Neural progenitor cell (in vitro differentiated cells): ENCODE measurements around the gene RFX8. TPM values are rescaled to one million over a fixed set of nuclear protein-coding genes. Genes with fewer than 3 reads are reported as not detected.

Experiments
- DNase-seq: peaks from one replicate; pipeline ENCODE4 v3.0.0-alpha.2; 2016; ENCODE audit warnings: low spot score
- H2AFZ ChIP-seq: fragments of 200-600 bp; sonication (generic); replicated peaks from 2 replicates; pipeline ENCODE4 v1.6.1; 2016; ENCODE audit warnings: antibody characterized with exemption
- H3F3A ChIP-seq: fragments of 200-600 bp; sonication (generic); 2 replicates; pipeline ENCODE4 v1.6.1; 2016; ENCODE audit warnings: antibody characterized with exemption, low read depth
- H3K27ac ChIP-seq: fragments of 200-600 bp; sonication (generic); 2 replicates; pipeline ENCODE4 v1.5.1; 2016; ENCODE audit warnings: mild to moderate bottlenecking
- H3K27me3 ChIP-seq: fragments of 200-600 bp; sonication (generic); 2 replicates; pipeline ENCODE4 v1.6.1; 2016; ENCODE audit warnings: mild to moderate bottlenecking, moderate library complexity
- H3K36me3 ChIP-seq: fragments of 200-600 bp; sonication (generic); 2 replicates; pipeline ENCODE4 v1.5.1; 2016
- H3K4me1 ChIP-seq: fragments of 200-600 bp; sonication (generic); 2 replicates; pipeline ENCODE4 v1.6.1; 2016; ENCODE audit warnings: mixed run types
- H3K4me2 ChIP-seq: fragments of 200-600 bp; sonication (generic); 2 replicates; pipeline ENCODE4 v1.6.1; 2016
- H3K4me3 ChIP-seq: fragments of 200-600 bp; sonication (generic); 2 replicates; pipeline ENCODE4 v1.5.1; 2016
- H3K79me2 ChIP-seq: fragments of 200-600 bp; sonication (generic); 2 replicates; pipeline ENCODE4 v1.6.1; 2016; ENCODE audit warnings: low read depth
- H3K9ac ChIP-seq: fragments of 200-600 bp; sonication (generic); 2 replicates; pipeline ENCODE4 v1.6.1; 2016
- H3K9me3 ChIP-seq: fragments of 200-600 bp; sonication (generic); 2 replicates; pipeline ENCODE4 v1.5.1; 2016; ENCODE audit warnings: low read depth
- H4K20me1 ChIP-seq: fragments of 200-600 bp; sonication (generic); 2 replicates; pipeline ENCODE4 v1.6.1; 2016; ENCODE audit warnings: low read depth
- H3K27ac Mint-ChIP-seq: 3 replicates; pipeline ENCODE4 v1.8.0; 2021; ENCODE audit warnings: mixed read lengths
- H3K27me3 Mint-ChIP-seq: 2 replicates; pipeline ENCODE4 v1.8.0; 2022; ENCODE audit warnings: low read depth, mild to moderate bottlenecking, inconsistent platforms, moderate library complexity, mixed read lengths; ENCODE audit not compliant: insufficient read depth
- H3K36me3 Mint-ChIP-seq: 3 replicates; pipeline ENCODE4 v1.8.0; 2021; ENCODE audit warnings: mixed read lengths
- H3K4me1 Mint-ChIP-seq: 3 replicates; pipeline ENCODE4 v1.8.0; 2021; ENCODE audit warnings: mixed read lengths
- H3K4me3 Mint-ChIP-seq: 3 replicates; pipeline ENCODE4 v1.8.0; 2021; ENCODE audit warnings: mild to moderate bottlenecking, moderate library complexity, mixed read lengths
- H3K9me3 Mint-ChIP-seq: 3 replicates; pipeline ENCODE4 v1.8.0; 2020; ENCODE audit warnings: mixed read lengths
- EZH2 ChIP-seq: fragments of 200-600 bp; sonication (generic); IDR thresholded peaks from 2 replicates; pipeline ENCODE4 v1.6.1; 2017; ENCODE audit warnings: antibody characterized with exemption, mild to moderate bottlenecking, moderate library complexity
- EZH2phosphoT487 ChIP-seq: fragments of 200-600 bp; sonication (generic); IDR thresholded peaks from 2 replicates; pipeline ENCODE4 v1.6.1; 2017; ENCODE audit warnings: antibody characterized with exemption
- total RNA-seq: library from RNA; depleted of rRNA; stranded (reverse); fragments of >200 nt; gene quantifications from 2 replicates; pipeline ENCODE4 v1.2.3, GENCODE V29; 2015; ENCODE audit warnings: low replicate concordance
- TF ChIP-seq, protein P1 (sequence below): fragments of 200-600 bp; sonication (generic); IDR thresholded peaks from 2 replicates; pipeline ENCODE4 v1.5.1; 2017; ENCODE audit warnings: antibody characterized with exemption, mild to moderate bottlenecking

RFX8 gene
- total RNA-seq, 1 donor from 2014 or later, result 0.37 TPM

DNA sequence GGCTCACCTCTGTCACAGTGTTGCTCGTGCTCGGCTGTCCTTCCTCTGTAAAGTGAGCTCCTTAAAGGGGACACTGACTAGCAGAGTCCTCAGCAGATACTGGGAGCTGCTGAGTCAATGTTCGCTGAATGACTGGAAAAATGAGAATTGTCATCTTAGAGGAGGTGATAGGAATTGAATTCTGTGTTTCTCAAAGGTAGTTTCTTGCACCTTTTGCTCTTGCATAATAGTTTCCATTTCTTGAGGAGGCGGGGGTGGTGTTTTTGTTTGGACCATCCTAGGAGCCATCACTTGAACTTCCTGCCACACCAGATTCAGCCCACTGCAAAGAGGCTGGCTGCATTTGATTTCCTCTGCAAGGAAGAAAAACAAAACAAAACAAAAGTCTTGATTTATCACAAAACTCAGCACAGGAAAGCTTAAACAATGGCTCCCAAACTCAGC lies 11.4 kb upstream of the RFX8 start:
- H3K9ac ChIP-seq, result no peak overlapping the region
- H2AFZ ChIP-seq, result no peak overlapping the region
- no peaks in the 10 kb centered on the region for H3K36me3 Mint-ChIP-seq
- H4K20me1 ChIP-seq, result no peaks in the 10 kb centered on the region
- H3K9me3 ChIP-seq, result no peaks in the 10 kb centered on the region
- no peaks in the 10 kb centered on the region for H3K79me2 ChIP-seq
- TF ChIP-seq, protein P1, sequence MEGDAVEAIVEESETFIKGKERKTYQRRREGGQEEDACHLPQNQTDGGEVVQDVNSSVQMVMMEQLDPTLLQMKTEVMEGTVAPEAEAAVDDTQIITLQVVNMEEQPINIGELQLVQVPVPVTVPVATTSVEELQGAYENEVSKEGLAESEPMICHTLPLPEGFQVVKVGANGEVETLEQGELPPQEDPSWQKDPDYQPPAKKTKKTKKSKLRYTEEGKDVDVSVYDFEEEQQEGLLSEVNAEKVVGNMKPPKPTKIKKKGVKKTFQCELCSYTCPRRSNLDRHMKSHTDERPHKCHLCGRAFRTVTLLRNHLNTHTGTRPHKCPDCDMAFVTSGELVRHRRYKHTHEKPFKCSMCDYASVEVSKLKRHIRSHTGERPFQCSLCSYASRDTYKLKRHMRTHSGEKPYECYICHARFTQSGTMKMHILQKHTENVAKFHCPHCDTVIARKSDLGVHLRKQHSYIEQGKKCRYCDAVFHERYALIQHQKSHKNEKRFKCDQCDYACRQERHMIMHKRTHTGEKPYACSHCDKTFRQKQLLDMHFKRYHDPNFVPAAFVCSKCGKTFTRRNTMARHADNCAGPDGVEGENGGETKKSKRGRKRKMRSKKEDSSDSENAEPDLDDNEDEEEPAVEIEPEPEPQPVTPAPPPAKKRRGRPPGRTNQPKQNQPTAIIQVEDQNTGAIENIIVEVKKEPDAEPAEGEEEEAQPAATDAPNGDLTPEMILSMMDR, result no peak
- no peak for TF ChIP-seq EZH2
- TF ChIP-seq EZH2phosphoT487, result no peak
- no peak overlapping the region for H3K27ac Mint-ChIP-seq
- DNase-seq, result no peak
- H3K36me3 ChIP-seq, result no peaks in the 10 kb centered on the region
- H3K4me3 ChIP-seq, result no peak overlapping the region
- H3K4me3 Mint-ChIP-seq, result no peak overlapping the region
- peaks cover 4% of the 10 kb centered on the region for H3K4me1 ChIP-seq
- H3K27me3 ChIP-seq, result no peaks in the 10 kb centered on the region
- peaks cover 9% of the 10 kb centered on the region for H3K9me3 Mint-ChIP-seq
- no peaks in the 10 kb centered on the region for H3F3A ChIP-seq
- H3K27ac ChIP-seq, result no peak overlapping the region
- no peak overlapping the region for H3K4me2 ChIP-seq
- peaks cover 13% of the 10 kb centered on the region for H3K4me1 Mint-ChIP-seq
- peaks cover 20% of the 10 kb centered on the region for H3K27me3 Mint-ChIP-seq

DNA sequence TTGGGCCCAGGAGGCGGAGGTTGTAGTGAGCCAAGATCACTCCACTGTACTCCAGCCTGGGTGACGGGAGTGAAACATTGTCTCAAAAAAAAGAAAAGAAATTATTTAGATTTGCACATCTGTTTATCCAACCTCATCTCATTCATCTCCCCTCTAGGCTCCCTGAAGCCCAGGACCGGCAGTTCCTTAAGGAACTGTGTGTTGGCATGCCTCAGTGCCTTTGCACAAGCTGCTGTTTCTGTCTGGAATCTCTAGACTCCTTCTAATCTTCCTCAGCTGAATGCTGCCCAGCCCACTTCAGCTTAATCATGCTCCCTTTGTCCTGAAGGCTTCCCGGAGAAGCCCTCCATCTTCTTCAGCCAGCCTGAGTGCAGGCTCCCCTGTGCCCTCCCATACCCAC lies 10.9 kb upstream of the RFX8 start:
- no peak for DNase-seq
- H3K27me3 ChIP-seq, result no peaks in the 10 kb centered on the region
- H3F3A ChIP-seq, result no peaks in the 10 kb centered on the region
- peaks cover 16% of the 10 kb centered on the region for H3K27me3 Mint-ChIP-seq
- no peaks in the 10 kb centered on the region for H4K20me1 ChIP-seq
- TF ChIP-seq EZH2phosphoT487 (no peak), EZH2 (no peak)
- TF ChIP-seq, protein P1, result no peak
- H3K27ac Mint-ChIP-seq, result no peak overlapping the region
- no peak overlapping the region for H2AFZ ChIP-seq
- peaks cover 9% of the 10 kb centered on the region for H3K4me1 Mint-ChIP-seq
- H3K4me2 ChIP-seq, result no peak overlapping the region
- H3K4me3 ChIP-seq, result no peak overlapping the region
- no peak overlapping the region for H3K9ac ChIP-seq
- H3K4me1 ChIP-seq, result peaks cover 4% of the 10 kb centered on the region
- no peak overlapping the region for H3K4me3 Mint-ChIP-seq
- H3K27ac ChIP-seq, result no peak overlapping the region
- no peaks in the 10 kb centered on the region for H3K36me3 Mint-ChIP-seq
- H3K36me3 ChIP-seq, result no peaks in the 10 kb centered on the region
- peaks cover 9% of the 10 kb centered on the region for H3K9me3 Mint-ChIP-seq
- no peaks in the 10 kb centered on the region for H3K9me3 ChIP-seq
- no peaks in the 10 kb centered on the region for H3K79me2 ChIP-seq

DNA sequence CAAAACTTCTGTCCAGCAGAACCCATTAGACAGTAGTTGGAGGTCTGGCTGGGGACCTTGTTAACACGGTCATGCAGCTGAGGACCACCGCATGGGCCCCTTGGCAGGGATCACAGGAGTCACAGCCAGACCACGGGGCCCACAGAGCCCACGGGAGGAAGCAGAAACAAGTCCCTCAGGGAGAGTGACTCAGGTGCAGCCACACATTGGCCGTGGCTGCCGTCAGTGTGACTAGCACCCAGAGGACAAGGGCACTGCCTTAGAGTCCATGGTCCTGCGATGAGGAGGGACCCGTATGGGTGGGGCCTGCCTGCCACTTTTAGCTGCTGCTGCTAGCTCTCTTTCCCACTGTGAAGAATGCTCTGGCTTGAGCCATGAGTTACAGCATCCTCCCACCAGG lies 5.9 kb upstream of the RFX8 start:
- Histone ChIP-seq H2AFZ (no peak overlapping the region), H3K27ac (no peak overlapping the region), H3K27me3 (peaks cover 2% of the 10 kb centered on the region), H3K36me3 (no peaks in the 10 kb centered on the region), H3K4me1 (peaks cover 22% of the 10 kb centered on the region), H4K20me1 (no peaks in the 10 kb centered on the region), H3F3A (peaks cover 21% of the 10 kb centered on the region), H3K4me3 (no peak overlapping the region), H3K79me2 (no peaks in the 10 kb centered on the region), H3K9me3 (no peaks in the 10 kb centered on the region), H3K9ac (no peak overlapping the region), H3K4me2 (no peak overlapping the region)
- Mint-ChIP-seq H3K4me1 (peaks cover 11% of the 10 kb centered on the region), H3K27ac (no peak overlapping the region), H3K9me3 (no peaks in the 10 kb centered on the region), H3K27me3 (peaks cover under 1% of the 10 kb centered on the region), H3K4me3 (no peak overlapping the region), H3K36me3 (no peaks in the 10 kb centered on the region)
- DNase-seq, result no peak
- TF ChIP-seq, protein P1, result no peak
- no peak for TF ChIP-seq EZH2phosphoT487
- no peak for TF ChIP-seq EZH2
